ENCODE data around the gene RAB1B.
"Not testable (repeated sequence)": the region's sequence is repeated elsewhere in the genome, so short reads cannot be mapped to it uniquely, and the experiment has no call there.

RAB1B gene

DNA sequence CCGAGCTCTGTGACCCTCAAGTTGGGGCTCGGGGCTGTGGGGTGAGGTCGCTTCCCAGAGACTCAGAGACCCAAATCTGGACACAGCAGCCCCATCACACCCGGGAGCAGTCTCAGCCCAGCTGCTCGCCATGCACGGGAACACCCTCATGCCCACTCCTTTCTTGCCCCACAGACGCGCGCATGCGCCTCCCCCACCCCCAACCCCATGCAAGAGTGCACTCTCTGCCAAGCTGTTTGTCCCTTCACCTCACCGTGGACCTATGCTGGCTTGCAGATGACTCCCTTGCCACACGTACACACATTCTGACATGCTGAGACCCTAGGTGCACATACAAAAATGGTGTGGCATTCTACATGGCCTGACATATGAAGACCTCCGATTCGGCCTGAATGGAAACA lies 48.9 kb downstream of the RAB1B start:
- H3K4me3 ChIP-seq (ENCODE audit: low read depth, low read length): no peak overlapping the region
- H3K4me2 ChIP-seq (ENCODE audit: low read length): no peak overlapping the region
- H3K9me3 ChIP-seq (ENCODE audit: control insufficient read depth, low read length): no peaks in the 10 kb centered on the region
- no peaks in the 10 kb centered on the region for H3K36me3 ChIP-seq (ENCODE audit: control insufficient read depth, insufficient read depth, low read length)
- no peaks in the 10 kb centered on the region for H3K27me3 ChIP-seq (ENCODE audit: control insufficient read depth, insufficient read depth, low read length)
- H3K9ac ChIP-seq: no peak overlapping the region
- no peak for TF ChIP-seq CTCF (IDR thresholded peaks at IDR 0.05)
- no peak overlapping the region for H2AFZ ChIP-seq
- H3K27ac ChIP-seq: peak overlapping the region; percentile 32
- peaks cover 2% of the 10 kb centered on the region for H3K4me1 ChIP-seq
- no peaks in the 10 kb centered on the region for H3K79me2 ChIP-seq

DNA sequence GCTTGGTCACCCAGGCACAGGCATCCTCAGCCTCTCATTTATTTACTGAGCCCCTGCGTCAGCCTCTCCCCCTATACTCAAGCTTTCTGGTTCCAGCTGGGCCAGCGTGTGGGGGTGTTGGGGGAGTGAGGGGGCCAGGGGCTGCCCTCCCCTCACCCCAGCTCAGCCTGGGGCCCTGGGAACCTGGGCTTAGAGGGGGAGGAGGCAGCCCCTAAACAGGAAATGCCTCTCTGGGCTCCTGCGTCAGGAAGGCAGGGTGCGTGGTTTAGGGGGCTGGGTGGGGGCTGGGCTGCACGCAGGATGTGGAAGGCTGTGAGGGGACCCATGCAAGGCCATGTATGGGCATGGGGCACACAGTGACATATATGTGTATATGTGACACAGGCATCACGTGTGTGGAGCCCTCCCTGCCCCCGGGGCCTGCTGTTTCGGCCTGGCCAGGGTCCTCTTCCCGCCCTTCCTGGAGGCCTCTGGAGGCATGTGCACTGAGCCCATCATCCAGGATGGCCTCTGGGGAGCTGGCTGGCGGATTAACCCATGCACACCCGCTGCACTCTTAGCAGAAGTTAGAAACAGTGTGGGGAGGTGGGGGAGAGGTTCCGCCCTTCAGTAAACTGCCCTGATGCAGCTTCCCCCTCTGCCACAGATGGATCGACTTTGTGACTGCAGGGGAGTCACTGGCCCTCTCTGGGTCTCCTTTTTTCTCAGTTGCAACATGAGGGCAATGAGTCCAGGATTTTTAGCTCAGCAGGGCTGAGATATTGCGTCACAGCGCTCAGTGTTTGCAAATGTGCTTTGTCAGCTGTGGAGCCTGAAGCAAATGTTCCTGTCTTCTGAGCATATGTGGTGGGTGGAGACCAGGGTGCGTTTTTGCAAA lies 49.5 kb downstream of the RAB1B start:
- no peaks in the 10 kb centered on the region for H3K36me3 ChIP-seq (ENCODE audit: control insufficient read depth, insufficient read depth, low read length)
- H2AFZ ChIP-seq: no peak overlapping the region
- TF ChIP-seq CTCF (IDR thresholded peaks at IDR 0.05): no peak
- peaks cover 2% of the 10 kb centered on the region for H3K4me1 ChIP-seq
- H3K27ac ChIP-seq: peak overlapping the region; percentile 32
- H3K79me2 ChIP-seq: no peaks in the 10 kb centered on the region
- no peak overlapping the region for H3K9ac ChIP-seq
- no peak overlapping the region for H3K4me2 ChIP-seq (ENCODE audit: low read length)
- no peaks in the 10 kb centered on the region for H3K27me3 ChIP-seq (ENCODE audit: control insufficient read depth, insufficient read depth, low read length)
- H3K9me3 ChIP-seq (ENCODE audit: control insufficient read depth, low read length): no peaks in the 10 kb centered on the region
- no peak overlapping the region for H3K4me3 ChIP-seq (ENCODE audit: low read depth, low read length)

DNA sequence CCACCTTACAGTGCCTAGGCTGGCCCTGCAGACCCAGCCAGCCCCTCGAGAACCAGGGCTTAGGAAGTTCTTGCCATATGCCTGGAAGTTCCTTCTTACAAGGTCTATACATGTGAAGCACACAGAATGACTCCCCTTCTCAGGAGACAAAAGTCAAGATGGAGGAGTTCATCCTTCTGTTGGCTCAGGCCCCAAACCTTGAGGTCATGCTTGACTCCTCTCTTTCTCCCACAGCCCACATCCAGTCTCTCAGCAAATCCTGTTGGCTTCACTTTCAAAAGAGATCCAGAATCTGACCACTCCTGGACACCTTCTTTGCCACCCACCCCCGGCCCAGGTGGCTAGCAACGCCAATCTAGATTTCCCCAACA lies 50.1 kb downstream of the RAB1B start:
- Histone ChIP-seq H3K4me2 (ENCODE audit: low read length) (no peak overlapping the region), H3K4me1 (peaks cover 2% of the 10 kb centered on the region), H3K79me2 (no peaks in the 10 kb centered on the region), H3K4me3 (ENCODE audit: low read depth, low read length) (no peak overlapping the region), H3K9ac (no peak overlapping the region), H3K36me3 (ENCODE audit: control insufficient read depth, insufficient read depth, low read length) (no peaks in the 10 kb centered on the region), H3K27ac (no peak overlapping the region), H3K27me3 (ENCODE audit: control insufficient read depth, insufficient read depth, low read length) (no peaks in the 10 kb centered on the region), H3K9me3 (ENCODE audit: control insufficient read depth, low read length) (no peaks in the 10 kb centered on the region), H2AFZ (no peak overlapping the region)
- no peak for TF ChIP-seq CTCF (IDR thresholded peaks at IDR 0.05)

DNA sequence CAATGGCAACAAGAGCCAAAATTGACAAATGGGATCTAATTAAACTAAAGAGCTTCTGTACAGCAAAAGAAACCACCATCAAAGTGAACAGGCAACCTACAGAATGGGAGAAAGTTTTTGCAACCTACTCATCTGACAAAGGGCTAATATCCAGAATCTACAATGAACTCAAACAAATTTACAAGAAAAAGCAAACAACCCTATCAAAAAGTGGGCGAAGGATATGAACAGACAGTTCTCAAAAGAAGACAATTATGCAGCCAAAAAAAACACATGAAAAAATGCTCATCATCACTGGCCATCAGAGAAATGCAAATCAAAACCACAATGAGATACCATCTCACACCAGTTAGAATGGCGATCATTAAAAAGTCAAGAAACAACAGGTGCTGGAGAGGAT lies 51.9 kb downstream of the RAB1B start:
- not testable (repeated sequence) for H3K79me2 ChIP-seq; H3K4me2 ChIP-seq (ENCODE audit: low read length); H3K9ac ChIP-seq; H3K9me3 ChIP-seq (ENCODE audit: control insufficient read depth, low read length); H3K27ac ChIP-seq; H2AFZ ChIP-seq; H3K27me3 ChIP-seq (ENCODE audit: control insufficient read depth, insufficient read depth, low read length); H3K36me3 ChIP-seq (ENCODE audit: control insufficient read depth, insufficient read depth, low read length); H3K4me1 ChIP-seq; H3K4me3 ChIP-seq (ENCODE audit: low read depth, low read length)

GRCh38 chr11:66320748-66321147 lies 52.3 kb downstream of the RAB1B start:
- not testable (repeated sequence) for H3K4me3 ChIP-seq (ENCODE audit: low read depth, low read length); H3K4me1 ChIP-seq; H2AFZ ChIP-seq; H3K9me3 ChIP-seq (ENCODE audit: control insufficient read depth, low read length); H3K79me2 ChIP-seq; H3K4me2 ChIP-seq (ENCODE audit: low read length); H3K27me3 ChIP-seq (ENCODE audit: control insufficient read depth, insufficient read depth, low read length); H3K27ac ChIP-seq; H3K9ac ChIP-seq; H3K36me3 ChIP-seq (ENCODE audit: control insufficient read depth, insufficient read depth, low read length)

DNA sequence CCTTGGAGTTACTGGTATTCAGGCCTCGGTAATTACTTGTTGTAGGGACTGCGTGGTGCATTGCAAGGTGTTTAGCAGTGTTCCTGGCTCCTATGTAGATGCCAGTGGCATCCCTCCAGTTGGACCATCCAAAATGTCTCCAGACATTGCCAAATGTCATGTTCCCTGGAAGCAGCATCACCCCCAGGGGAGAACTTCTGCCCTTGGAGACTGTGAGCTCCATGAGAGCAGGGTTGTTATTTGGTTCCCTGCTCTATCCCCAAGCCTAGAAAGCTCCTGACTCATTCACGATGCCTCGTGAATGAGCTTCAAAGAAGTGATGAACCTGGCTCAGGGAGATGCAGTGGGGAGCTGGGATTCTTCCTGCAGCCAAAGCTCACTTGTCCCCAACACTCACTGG lies 53.2 kb downstream of the RAB1B start:
- Histone ChIP-seq H3K4me3 (ENCODE audit: low read depth, low read length) (no peak overlapping the region), H3K4me2 (ENCODE audit: low read length) (no peak overlapping the region), H3K36me3 (ENCODE audit: control insufficient read depth, insufficient read depth, low read length) (no peaks in the 10 kb centered on the region), H3K4me1 (peaks cover 2% of the 10 kb centered on the region), H3K79me2 (no peaks in the 10 kb centered on the region), H2AFZ (no peak overlapping the region), H3K27me3 (ENCODE audit: control insufficient read depth, insufficient read depth, low read length) (no peaks in the 10 kb centered on the region), H3K27ac (no peak overlapping the region), H3K9me3 (ENCODE audit: control insufficient read depth, low read length) (no peaks in the 10 kb centered on the region), H3K9ac (no peak overlapping the region)
- no peak for TF ChIP-seq CTCF (IDR thresholded peaks at IDR 0.05)

Data from parathyroid adenoma (tissue), 2 donors.